Neural crest cell (in vitro differentiated cells): ENCODE results near the gene ZNF609. TPM values are rescaled to one million over a fixed set of nuclear protein-coding genes. Genes with fewer than 3 reads are reported as not detected.

Experiments used
- DNase-seq: peaks from one replicate; pipeline ENCODE4 v3.0.0; 2021; ENCODE audit warnings: low read depth, mixed read lengths, low spot score
- H3K27ac Mint-ChIP-seq: one replicate; pipeline ENCODE4 v1.8.0; 2021; ENCODE audit warnings: mild to moderate bottlenecking, mixed read lengths; ENCODE audit not compliant: unreplicated experiment
- H3K27me3 Mint-ChIP-seq: 2 replicates; pipeline ENCODE4 v1.8.0; 2021; ENCODE audit warnings: low read depth, mild to moderate bottlenecking, mixed read lengths
- H3K36me3 Mint-ChIP-seq: 2 replicates; pipeline ENCODE4 v1.8.0; 2021; ENCODE audit warnings: low read depth, mild to moderate bottlenecking, mixed read lengths
- H3K4me1 Mint-ChIP-seq: 2 replicates; pipeline ENCODE4 v1.8.0; 2021; ENCODE audit warnings: mixed read lengths
- H3K4me3 Mint-ChIP-seq: one replicate; pipeline ENCODE4 v1.8.0; 2021; ENCODE audit warnings: mild to moderate bottlenecking, mixed read lengths
- H3K9me3 Mint-ChIP-seq: 2 replicates; pipeline ENCODE4 v1.8.0; 2021; ENCODE audit warnings: mixed read lengths
- CTCF ChIP-seq: fragments of 200-600 bp; sonication (generic); conservative IDR thresholded peaks from 2 replicates; pipeline ENCODE4 v1.5.0; 2021; ENCODE audit warnings: antibody characterized with exemption, mild to moderate bottlenecking
- total RNA-seq: library from RNA; stranded (reverse); gene quantifications from 2 replicates; pipeline ENCODE4 v1.2.1, GENCODE V29; 2021

ZNF609 gene
- total RNA-seq, 1 donor from 2014 or later = 43.0 TPM

- peaks cover 6% of the 10 kb centered on the region for H3K4me1 Mint-ChIP-seq
- peaks cover 11% of the 10 kb centered on the region for H3K36me3 Mint-ChIP-seq
- no peak overlapping the region for H3K27ac Mint-ChIP-seq
- H3K27me3 Mint-ChIP-seq = no peaks in the 10 kb centered on the region
- H3K4me3 Mint-ChIP-seq = no peak overlapping the region
- DNase-seq = peak; percentile 24
- H3K9me3 Mint-ChIP-seq = no peaks in the 10 kb centered on the region
- TF ChIP-seq CTCF = peak; percentile 73
Measured at GRCh38 chr15:64686130-64686735, 225.9 kb downstream of the ZNF609 start.

DNA sequence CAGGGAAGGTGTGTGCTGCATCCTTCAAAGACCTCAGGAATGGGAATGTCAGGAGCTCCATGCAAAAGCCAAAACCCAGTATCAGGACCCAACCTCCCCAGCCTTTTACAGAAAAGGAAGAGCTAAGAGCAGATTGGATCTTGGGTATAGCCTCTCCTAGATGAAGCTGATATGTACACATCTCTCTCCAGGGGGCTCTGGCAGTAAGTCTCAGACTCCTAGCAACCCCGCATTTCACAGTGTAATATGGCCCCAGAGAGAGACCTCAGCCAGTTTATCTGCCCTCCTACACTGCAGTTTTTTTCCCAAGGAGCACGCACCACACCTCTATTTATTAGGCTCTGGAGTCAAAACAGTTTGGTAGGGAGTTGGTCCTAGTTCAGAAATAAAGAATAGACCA, 226.8 kb downstream of the ZNF609 start:
- DNase-seq = no peak
- Mint-ChIP-seq H3K27ac (no peak overlapping the region), H3K36me3 (peaks cover 11% of the 10 kb centered on the region), H3K4me1 (peaks cover 8% of the 10 kb centered on the region), H3K27me3 (no peaks in the 10 kb centered on the region), H3K9me3 (no peaks in the 10 kb centered on the region), H3K4me3 (no peak overlapping the region)
- no peak for TF ChIP-seq CTCF

DNA sequence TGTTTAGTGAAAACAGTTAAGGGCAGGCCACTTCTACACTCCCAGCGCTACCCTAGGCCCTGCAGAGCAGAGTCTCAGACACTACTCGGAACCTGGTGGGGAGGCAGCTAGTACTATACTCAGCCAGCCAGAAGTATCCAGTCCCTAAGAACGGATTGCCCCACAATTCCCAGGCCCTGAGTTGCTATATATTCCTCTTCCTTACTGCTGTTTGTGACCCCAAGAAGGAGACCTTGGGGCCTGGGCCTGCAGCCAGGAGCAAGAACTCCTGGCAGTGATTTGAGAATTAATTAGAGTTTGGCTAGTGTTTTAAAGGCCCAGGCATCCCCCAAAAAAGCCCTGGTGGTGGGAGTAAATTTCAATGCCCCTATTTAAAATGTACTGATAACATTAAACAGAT, 227.3 kb downstream of the ZNF609 start:
- Mint-ChIP-seq H3K4me1 (peaks cover 8% of the 10 kb centered on the region), H3K27me3 (no peaks in the 10 kb centered on the region), H3K36me3 (peaks cover 11% of the 10 kb centered on the region), H3K27ac (peak overlapping the region; percentile 89), H3K4me3 (no peak overlapping the region), H3K9me3 (no peaks in the 10 kb centered on the region)
- TF ChIP-seq CTCF = no peak
- DNase-seq = no peak

- Mint-ChIP-seq H3K9me3 (no peaks in the 10 kb centered on the region), H3K4me1 (peaks cover 8% of the 10 kb centered on the region), H3K36me3 (peaks cover 15% of the 10 kb centered on the region), H3K4me3 (no peak overlapping the region), H3K27me3 (no peaks in the 10 kb centered on the region), H3K27ac (no peak overlapping the region)
- no peak for TF ChIP-seq CTCF
- DNase-seq = no peak
Measured at GRCh38 chr15:64688770-64689169, 228.4 kb downstream of the ZNF609 start.

- DNase-seq = no peak
- no peaks in the 10 kb centered on the region for H3K27me3 Mint-ChIP-seq
- no peaks in the 10 kb centered on the region for H3K9me3 Mint-ChIP-seq
- H3K27ac Mint-ChIP-seq = peak overlapping the region; percentile 57
- no peak for TF ChIP-seq CTCF
- peaks cover 19% of the 10 kb centered on the region for H3K36me3 Mint-ChIP-seq
- peak overlapping the region; percentile 40 for H3K4me3 Mint-ChIP-seq
- peaks cover 15% of the 10 kb centered on the region for H3K4me1 Mint-ChIP-seq
Measured at GRCh38 chr15:64690008-64690407, 229.6 kb downstream of the ZNF609 start.
